Measurements from ENCODE around the gene OLFML2A. TPM values are rescaled to one million over a fixed set of nuclear protein-coding genes. Genes with fewer than 3 reads are reported as not detected.

The OLFML2A gene
- total RNA-seq, 1 experiment from 2014 or later, result 5.8 TPM

GRCh38 chr9:124758691-124759090 is 18.2 kb upstream of the OLFML2A start:
- Mint-ChIP-seq H3K27me3 (ENCODE audit: low read depth) (no peaks in the 10 kb centered on the region), H3K4me3 (peak overlapping the region; percentile 54 to 75), H3K9me3 (no peaks in the 10 kb centered on the region), H3K27ac (peak overlapping the region; percentile 10 to 99 (median 98)), H3K4me1 (peaks cover 93 to 95% of the 10 kb centered on the region in 2 experiments), H3K36me3 (ENCODE audit: insufficient read depth in 1 of 3, low read depth in 3 of 3) (no peaks in the 10 kb centered on the region)
- peak overlapping the region; percentile 29 for H2BK20ac ChIP-seq (ENCODE audit: low read depth, low read length, poor library complexity, severe bottlenecking)
- no peak overlapping the region for H3K9ac ChIP-seq (ENCODE audit: extremely low read depth, insufficient read length, low read length)
- H3K79me2 ChIP-seq (ENCODE audit: insufficient read depth, low read length), result peaks cover 14% of the 10 kb centered on the region; the same call in 1 of the 2 replicates
- no peak overlapping the region for H4K5ac ChIP-seq (ENCODE audit: insufficient read length, low read depth, low read length)
- TF ChIP-seq, protein P1, sequence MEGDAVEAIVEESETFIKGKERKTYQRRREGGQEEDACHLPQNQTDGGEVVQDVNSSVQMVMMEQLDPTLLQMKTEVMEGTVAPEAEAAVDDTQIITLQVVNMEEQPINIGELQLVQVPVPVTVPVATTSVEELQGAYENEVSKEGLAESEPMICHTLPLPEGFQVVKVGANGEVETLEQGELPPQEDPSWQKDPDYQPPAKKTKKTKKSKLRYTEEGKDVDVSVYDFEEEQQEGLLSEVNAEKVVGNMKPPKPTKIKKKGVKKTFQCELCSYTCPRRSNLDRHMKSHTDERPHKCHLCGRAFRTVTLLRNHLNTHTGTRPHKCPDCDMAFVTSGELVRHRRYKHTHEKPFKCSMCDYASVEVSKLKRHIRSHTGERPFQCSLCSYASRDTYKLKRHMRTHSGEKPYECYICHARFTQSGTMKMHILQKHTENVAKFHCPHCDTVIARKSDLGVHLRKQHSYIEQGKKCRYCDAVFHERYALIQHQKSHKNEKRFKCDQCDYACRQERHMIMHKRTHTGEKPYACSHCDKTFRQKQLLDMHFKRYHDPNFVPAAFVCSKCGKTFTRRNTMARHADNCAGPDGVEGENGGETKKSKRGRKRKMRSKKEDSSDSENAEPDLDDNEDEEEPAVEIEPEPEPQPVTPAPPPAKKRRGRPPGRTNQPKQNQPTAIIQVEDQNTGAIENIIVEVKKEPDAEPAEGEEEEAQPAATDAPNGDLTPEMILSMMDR (conservative IDR thresholded peaks at IDR 0.05), result no peak
- no peak overlapping the region for H3K18ac ChIP-seq (ENCODE audit: insufficient read length, low read depth, low read length)
- no peak overlapping the region for H3K4ac ChIP-seq (ENCODE audit: low read depth, low read length)
- peak overlapping the region; percentile 93 for H3K27ac ChIP-seq (ENCODE audit: insufficient read length, low read depth, low read length)
- no peak overlapping the region for H2BK15ac ChIP-seq (ENCODE audit: low read depth, low read length)
- no peak for DNase-seq
- H3K9me3 ChIP-seq (ENCODE audit: control insufficient read depth, low read depth, low read length), result no peaks in the 10 kb centered on the region
- no peak overlapping the region for H4K8ac ChIP-seq (replicated peaks; ENCODE audit: insufficient read length, low read depth, low read length)
- no peak overlapping the region for H2BK120ac ChIP-seq (ENCODE audit: low read depth, low read length, poor library complexity, severe bottlenecking)
- no peaks in the 10 kb centered on the region for H4K20me1 ChIP-seq (ENCODE audit: control insufficient read depth, insufficient read depth, insufficient read length)
- no peak overlapping the region for H2AFZ ChIP-seq (ENCODE audit: low read length)
- H4K91ac ChIP-seq (ENCODE audit: insufficient read length, low read depth, low read length), result no peak overlapping the region
- no peaks in the 10 kb centered on the region for H3K27me3 ChIP-seq (ENCODE audit: insufficient read depth, low read length)
- no peak overlapping the region for H3K23ac ChIP-seq (ENCODE audit: insufficient read length, low read depth, low read length)
- no peak overlapping the region for H3T11ph ChIP-seq (ENCODE audit: low read length)
- no peak overlapping the region for H2BK5ac ChIP-seq (ENCODE audit: insufficient read length, low read length)
- peaks cover 3% of the 10 kb centered on the region for H3K79me1 ChIP-seq (ENCODE audit: insufficient read depth, low read depth, low read length, poor library complexity, severe bottlenecking)
- peaks cover 3% of the 10 kb centered on the region for H3K23me2 ChIP-seq (ENCODE audit: insufficient read length, low read depth, low read length, poor library complexity, severe bottlenecking)
- no peak overlapping the region for H2AK5ac ChIP-seq (ENCODE audit: insufficient read length, low read length)
- no peak overlapping the region for H3K14ac ChIP-seq (ENCODE audit: insufficient read depth, low read length)
- peak overlapping the region; percentile 77 for H3K4me2 ChIP-seq (ENCODE audit: insufficient read depth, insufficient read length, low read length)
- H3K4me1 ChIP-seq (ENCODE audit: insufficient read depth, low read length), result peaks cover 11% of the 10 kb centered on the region
- no peak overlapping the region for H3K56ac ChIP-seq (ENCODE audit: insufficient read length, low read depth, low read length)
- H2BK12ac ChIP-seq (ENCODE audit: insufficient read length, low read depth, low read length), result no peak overlapping the region
